Coronary artery (tissue), 2 donors: ENCODE results near the gene JMJD4.
"Not testable (repeated sequence)": the region's sequence is repeated elsewhere in the genome, so short reads cannot be mapped to it uniquely, and the experiment has no call there.

ENCODE experiments used
- DNase-seq: peaks from one replicate; pipeline ENCODE4 v3.0.0-alpha.2; 2017; ENCODE audit warnings: low spot score
- H3K27ac ChIP-seq, 2 donors: fragments of 200-600 bp; sonication (generic); one replicate each; pipeline ENCODE4 v1.5.1; 2016 to 2019
- H3K4me3 ChIP-seq: fragments of 200-600 bp; sonication (generic); 2 replicates; pipeline ENCODE4 v1.5.1; 2016; ENCODE audit warnings: mild to moderate bottlenecking, moderate library complexity
- TF ChIP-seq, protein P1 (sequence below): fragments of 200-600 bp; sonication (generic); IDR thresholded peaks from one replicate; pipeline ENCODE4 v1.5.1; 2019; ENCODE audit warnings: antibody characterized with exemption

JMJD4 gene

DNA sequence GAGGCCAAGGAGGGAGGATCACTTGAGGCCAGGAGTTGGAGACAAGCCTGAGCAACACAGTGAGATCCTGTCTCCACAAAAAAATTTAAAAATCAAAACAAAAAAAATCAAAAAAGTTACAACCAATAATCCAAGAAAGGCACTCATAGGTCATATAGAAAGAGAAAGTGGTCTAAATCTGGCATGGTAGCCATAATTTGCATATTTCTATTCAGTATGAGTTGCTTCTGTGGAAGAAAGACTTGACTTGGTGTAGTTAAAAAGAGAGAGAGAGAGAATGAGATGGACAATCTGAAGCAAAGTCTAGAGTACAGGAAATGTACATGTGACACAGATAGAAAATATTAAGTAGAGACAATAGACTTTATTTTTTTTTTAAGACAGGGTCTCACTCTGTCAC lies 22.5 kb downstream of the JMJD4 start:
- TF ChIP-seq, protein P1, sequence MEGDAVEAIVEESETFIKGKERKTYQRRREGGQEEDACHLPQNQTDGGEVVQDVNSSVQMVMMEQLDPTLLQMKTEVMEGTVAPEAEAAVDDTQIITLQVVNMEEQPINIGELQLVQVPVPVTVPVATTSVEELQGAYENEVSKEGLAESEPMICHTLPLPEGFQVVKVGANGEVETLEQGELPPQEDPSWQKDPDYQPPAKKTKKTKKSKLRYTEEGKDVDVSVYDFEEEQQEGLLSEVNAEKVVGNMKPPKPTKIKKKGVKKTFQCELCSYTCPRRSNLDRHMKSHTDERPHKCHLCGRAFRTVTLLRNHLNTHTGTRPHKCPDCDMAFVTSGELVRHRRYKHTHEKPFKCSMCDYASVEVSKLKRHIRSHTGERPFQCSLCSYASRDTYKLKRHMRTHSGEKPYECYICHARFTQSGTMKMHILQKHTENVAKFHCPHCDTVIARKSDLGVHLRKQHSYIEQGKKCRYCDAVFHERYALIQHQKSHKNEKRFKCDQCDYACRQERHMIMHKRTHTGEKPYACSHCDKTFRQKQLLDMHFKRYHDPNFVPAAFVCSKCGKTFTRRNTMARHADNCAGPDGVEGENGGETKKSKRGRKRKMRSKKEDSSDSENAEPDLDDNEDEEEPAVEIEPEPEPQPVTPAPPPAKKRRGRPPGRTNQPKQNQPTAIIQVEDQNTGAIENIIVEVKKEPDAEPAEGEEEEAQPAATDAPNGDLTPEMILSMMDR, result no peak
- no peak overlapping the region for H3K27ac ChIP-seq
- DNase-seq, result no peak
- H3K4me3 ChIP-seq, result no peak overlapping the region

DNA sequence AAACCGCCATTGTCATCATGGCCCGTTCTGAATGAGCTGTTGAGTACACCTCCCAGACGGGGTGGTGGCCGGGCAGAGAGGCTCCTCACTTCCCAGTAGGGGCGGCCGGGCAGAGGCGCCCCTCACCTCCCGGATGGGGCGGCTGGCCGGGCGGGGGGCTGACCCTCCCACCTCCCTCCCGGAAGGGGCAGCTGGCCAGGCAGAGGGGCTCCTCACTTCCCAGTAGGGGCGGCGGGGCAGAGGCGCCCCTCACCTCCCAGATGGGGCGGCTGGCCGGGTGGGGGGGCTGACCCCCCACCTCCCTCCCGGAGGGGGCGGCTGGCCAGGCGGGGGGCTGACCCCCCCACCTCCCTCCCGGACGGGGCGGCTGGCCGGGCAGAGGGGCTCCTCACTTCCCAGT lies 24.6 kb downstream of the JMJD4 start:
- DNase-seq, result not testable (repeated sequence)

DNA sequence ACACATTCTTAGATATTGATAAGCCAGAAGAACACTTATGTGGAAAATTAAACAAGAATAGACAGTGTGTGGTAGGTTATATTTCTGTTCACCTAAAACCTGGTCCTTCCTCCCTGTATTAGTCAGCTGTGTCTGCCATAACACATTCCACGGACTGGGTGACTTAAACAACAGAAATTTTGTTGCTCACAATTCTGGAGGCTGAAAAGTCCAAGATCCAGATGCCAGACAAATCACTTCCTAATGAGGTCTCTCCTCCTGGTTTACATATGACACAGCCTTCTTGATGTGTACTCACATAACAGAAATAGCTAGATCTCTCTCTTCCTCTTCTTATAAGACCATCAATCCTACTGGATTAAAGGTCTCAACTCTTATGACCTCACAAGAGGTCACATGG lies 25.7 kb downstream of the JMJD4 start:
- Histone ChIP-seq H3K4me3 (no peak overlapping the region), H3K27ac (no peak overlapping the region)
- TF ChIP-seq, protein P1, result no peak
- no peak for DNase-seq

More for the DNA sequence above, 24.6 kb downstream of the JMJD4 start:
- H3K4me3 ChIP-seq, H3K27ac ChIP-seq: not testable (repeated sequence)

DNA sequence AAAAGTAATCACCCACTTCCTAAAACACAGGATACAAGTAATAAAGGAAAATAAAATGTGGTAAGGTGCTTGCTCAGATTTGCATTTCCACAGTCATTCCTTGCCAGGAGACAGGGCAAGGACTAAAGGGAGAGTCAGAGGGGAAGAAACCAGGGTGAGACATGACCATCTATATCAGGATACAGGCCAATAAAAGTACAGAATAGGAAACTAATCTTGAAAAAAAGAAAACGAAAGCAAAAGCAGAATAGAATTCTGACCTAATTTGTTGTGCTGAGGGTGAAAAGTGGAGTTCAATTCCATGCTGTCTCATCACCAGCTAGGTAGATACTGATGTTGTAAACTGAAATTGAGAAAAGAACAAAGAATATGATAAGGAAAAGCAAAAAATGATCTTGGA lies 27.3 kb downstream of the JMJD4 start:
- Histone ChIP-seq H3K4me3 (no peak overlapping the region), H3K27ac (no peak overlapping the region)
- no peak for DNase-seq
- TF ChIP-seq, protein P1, result no peak

DNA sequence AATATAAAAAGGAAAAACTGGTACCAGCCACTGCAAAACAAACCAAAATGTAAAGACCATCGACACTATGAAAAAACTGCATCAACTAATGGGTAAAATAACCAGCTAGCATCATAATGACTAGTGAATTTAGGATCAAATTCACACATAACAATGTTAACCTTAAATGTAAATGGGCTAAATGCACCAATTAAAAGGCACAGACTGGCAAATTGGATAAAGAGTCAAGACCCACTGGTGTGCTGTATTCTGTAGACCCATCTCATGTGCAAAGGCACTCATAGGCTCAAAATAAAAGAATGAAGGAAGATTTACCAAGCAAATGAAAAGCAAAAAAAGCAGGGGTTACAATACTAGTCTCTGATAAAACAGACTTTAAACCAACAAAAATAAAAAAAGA lies 33.5 kb downstream of the JMJD4 start:
- H3K27ac ChIP-seq, H3K4me3 ChIP-seq, DNase-seq: not testable (repeated sequence)

DNA sequence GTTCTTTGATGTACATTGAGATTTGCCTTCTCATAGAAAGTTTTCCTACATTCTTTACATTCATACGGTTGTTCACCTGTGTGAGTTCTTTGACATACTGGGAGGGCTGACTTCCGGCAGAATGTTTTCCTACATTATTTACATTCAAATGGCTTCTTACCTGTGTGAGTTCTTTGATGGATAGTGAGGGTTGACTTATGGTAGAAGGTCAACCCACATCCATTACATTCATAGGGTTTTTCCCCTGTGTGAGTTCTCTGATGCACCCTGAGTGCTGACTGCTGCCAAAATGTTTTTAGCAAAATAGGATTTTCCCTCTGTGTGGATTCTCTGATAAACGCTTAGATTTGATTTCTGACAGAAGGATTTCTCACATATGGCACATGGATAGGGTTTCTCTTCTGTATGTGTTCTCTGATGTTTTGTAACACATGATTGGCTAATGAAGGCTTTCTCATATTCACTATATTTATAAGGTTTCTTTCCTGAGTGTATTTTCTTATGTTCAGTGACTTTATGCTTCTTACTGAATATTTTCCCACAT lies 37.7 kb downstream of the JMJD4 start:
- Histone ChIP-seq H3K4me3 (no peak overlapping the region), H3K27ac (no peak overlapping the region)
- TF ChIP-seq, protein P1, result no peak
- no peak for DNase-seq

DNA sequence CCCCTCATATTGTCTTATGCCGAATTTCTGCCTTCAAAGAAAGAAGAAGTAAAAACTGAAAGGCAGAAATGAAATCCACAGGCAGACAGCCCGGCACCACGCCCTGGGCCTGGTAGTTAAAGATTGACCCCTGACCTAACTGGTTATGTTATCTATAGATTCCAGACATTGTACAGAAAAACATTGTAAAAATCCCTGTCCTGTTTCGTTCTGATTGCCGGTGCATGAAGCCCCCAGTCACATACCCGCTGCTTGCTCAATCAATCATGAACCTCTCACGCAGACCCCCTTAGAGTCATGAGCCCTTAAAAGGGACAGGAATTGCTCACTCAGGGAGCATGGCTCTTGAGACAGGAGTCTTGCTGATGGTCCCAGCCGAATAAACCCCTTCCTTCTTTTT lies 49.3 kb downstream of the JMJD4 start:
- TF ChIP-seq, protein P1, result no peak
- Histone ChIP-seq H3K27ac (no peak overlapping the region), H3K4me3 (no peak overlapping the region)
- DNase-seq, result no peak
